ENCODE results near the gene RALGAPA2.

GRCh38 chr20:20547876-20548266, 164.6 kb downstream of the RALGAPA2 start:
- TF ChIP-seq, protein P1, sequence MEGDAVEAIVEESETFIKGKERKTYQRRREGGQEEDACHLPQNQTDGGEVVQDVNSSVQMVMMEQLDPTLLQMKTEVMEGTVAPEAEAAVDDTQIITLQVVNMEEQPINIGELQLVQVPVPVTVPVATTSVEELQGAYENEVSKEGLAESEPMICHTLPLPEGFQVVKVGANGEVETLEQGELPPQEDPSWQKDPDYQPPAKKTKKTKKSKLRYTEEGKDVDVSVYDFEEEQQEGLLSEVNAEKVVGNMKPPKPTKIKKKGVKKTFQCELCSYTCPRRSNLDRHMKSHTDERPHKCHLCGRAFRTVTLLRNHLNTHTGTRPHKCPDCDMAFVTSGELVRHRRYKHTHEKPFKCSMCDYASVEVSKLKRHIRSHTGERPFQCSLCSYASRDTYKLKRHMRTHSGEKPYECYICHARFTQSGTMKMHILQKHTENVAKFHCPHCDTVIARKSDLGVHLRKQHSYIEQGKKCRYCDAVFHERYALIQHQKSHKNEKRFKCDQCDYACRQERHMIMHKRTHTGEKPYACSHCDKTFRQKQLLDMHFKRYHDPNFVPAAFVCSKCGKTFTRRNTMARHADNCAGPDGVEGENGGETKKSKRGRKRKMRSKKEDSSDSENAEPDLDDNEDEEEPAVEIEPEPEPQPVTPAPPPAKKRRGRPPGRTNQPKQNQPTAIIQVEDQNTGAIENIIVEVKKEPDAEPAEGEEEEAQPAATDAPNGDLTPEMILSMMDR (conservative IDR thresholded peaks at IDR 0.05 in 1 of 2, IDR thresholded peaks at IDR 0.05 in 1 of 2; ENCODE audit: low read depth in 1 of 2, low read length in 2 of 2): no peak
- TF ChIP-seq EZH2 (IDR thresholded peaks at IDR 0.05; ENCODE audit: low read length, missing control alignments): no peak
